ENCODE measurements around the gene PRRC2B.

DNA sequence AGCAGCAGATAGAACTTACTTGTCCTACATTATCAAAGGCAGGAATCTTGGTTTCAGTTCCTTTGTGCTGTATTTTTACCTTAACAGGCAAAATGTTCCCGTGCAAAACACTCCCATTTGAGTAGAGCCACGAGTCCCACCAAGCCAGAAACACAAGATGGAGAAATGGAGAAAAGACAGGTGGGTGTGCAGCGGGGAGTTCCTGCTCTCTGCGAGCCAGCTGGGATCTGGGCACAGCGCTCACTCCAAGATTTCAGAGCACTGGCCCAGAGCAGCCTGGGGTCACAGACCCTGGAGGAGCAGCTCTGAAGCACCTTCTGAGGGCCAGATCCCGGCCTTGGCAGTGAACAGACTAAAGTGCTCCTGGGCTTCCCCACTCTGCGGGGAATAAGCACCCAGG is 134.3 kb downstream of the PRRC2B start:
- TF ChIP-seq CREB1 (CRISPR knock-in tag; IDR thresholded peaks at IDR 0.05; ENCODE audit: low read depth): no peak
- TF ChIP-seq, protein P1, sequence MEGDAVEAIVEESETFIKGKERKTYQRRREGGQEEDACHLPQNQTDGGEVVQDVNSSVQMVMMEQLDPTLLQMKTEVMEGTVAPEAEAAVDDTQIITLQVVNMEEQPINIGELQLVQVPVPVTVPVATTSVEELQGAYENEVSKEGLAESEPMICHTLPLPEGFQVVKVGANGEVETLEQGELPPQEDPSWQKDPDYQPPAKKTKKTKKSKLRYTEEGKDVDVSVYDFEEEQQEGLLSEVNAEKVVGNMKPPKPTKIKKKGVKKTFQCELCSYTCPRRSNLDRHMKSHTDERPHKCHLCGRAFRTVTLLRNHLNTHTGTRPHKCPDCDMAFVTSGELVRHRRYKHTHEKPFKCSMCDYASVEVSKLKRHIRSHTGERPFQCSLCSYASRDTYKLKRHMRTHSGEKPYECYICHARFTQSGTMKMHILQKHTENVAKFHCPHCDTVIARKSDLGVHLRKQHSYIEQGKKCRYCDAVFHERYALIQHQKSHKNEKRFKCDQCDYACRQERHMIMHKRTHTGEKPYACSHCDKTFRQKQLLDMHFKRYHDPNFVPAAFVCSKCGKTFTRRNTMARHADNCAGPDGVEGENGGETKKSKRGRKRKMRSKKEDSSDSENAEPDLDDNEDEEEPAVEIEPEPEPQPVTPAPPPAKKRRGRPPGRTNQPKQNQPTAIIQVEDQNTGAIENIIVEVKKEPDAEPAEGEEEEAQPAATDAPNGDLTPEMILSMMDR (conservative IDR thresholded peaks at IDR 0.05; ENCODE audit: low read depth in 2 of 2): no peak
- no peak for TF ChIP-seq POLR2AphosphoS5 (IDR thresholded peaks at IDR 0.05; ENCODE audit: low read depth)
- no peak for TF ChIP-seq EZH2 (IDR thresholded peaks at IDR 0.05; ENCODE audit: low read depth, unreplicated experiment)
- TF ChIP-seq, protein P2, sequence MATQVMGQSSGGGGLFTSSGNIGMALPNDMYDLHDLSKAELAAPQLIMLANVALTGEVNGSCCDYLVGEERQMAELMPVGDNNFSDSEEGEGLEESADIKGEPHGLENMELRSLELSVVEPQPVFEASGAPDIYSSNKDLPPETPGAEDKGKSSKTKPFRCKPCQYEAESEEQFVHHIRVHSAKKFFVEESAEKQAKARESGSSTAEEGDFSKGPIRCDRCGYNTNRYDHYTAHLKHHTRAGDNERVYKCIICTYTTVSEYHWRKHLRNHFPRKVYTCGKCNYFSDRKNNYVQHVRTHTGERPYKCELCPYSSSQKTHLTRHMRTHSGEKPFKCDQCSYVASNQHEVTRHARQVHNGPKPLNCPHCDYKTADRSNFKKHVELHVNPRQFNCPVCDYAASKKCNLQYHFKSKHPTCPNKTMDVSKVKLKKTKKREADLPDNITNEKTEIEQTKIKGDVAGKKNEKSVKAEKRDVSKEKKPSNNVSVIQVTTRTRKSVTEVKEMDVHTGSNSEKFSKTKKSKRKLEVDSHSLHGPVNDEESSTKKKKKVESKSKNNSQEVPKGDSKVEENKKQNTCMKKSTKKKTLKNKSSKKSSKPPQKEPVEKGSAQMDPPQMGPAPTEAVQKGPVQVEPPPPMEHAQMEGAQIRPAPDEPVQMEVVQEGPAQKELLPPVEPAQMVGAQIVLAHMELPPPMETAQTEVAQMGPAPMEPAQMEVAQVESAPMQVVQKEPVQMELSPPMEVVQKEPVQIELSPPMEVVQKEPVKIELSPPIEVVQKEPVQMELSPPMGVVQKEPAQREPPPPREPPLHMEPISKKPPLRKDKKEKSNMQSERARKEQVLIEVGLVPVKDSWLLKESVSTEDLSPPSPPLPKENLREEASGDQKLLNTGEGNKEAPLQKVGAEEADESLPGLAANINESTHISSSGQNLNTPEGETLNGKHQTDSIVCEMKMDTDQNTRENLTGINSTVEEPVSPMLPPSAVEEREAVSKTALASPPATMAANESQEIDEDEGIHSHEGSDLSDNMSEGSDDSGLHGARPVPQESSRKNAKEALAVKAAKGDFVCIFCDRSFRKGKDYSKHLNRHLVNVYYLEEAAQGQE (IDR thresholded peaks at IDR 0.05; ENCODE audit: unreplicated experiment): no peak
- no peak for TF ChIP-seq ZNF114 (CRISPR knock-in tag; IDR thresholded peaks at IDR 0.05)
- TF ChIP-seq, protein P3, sequence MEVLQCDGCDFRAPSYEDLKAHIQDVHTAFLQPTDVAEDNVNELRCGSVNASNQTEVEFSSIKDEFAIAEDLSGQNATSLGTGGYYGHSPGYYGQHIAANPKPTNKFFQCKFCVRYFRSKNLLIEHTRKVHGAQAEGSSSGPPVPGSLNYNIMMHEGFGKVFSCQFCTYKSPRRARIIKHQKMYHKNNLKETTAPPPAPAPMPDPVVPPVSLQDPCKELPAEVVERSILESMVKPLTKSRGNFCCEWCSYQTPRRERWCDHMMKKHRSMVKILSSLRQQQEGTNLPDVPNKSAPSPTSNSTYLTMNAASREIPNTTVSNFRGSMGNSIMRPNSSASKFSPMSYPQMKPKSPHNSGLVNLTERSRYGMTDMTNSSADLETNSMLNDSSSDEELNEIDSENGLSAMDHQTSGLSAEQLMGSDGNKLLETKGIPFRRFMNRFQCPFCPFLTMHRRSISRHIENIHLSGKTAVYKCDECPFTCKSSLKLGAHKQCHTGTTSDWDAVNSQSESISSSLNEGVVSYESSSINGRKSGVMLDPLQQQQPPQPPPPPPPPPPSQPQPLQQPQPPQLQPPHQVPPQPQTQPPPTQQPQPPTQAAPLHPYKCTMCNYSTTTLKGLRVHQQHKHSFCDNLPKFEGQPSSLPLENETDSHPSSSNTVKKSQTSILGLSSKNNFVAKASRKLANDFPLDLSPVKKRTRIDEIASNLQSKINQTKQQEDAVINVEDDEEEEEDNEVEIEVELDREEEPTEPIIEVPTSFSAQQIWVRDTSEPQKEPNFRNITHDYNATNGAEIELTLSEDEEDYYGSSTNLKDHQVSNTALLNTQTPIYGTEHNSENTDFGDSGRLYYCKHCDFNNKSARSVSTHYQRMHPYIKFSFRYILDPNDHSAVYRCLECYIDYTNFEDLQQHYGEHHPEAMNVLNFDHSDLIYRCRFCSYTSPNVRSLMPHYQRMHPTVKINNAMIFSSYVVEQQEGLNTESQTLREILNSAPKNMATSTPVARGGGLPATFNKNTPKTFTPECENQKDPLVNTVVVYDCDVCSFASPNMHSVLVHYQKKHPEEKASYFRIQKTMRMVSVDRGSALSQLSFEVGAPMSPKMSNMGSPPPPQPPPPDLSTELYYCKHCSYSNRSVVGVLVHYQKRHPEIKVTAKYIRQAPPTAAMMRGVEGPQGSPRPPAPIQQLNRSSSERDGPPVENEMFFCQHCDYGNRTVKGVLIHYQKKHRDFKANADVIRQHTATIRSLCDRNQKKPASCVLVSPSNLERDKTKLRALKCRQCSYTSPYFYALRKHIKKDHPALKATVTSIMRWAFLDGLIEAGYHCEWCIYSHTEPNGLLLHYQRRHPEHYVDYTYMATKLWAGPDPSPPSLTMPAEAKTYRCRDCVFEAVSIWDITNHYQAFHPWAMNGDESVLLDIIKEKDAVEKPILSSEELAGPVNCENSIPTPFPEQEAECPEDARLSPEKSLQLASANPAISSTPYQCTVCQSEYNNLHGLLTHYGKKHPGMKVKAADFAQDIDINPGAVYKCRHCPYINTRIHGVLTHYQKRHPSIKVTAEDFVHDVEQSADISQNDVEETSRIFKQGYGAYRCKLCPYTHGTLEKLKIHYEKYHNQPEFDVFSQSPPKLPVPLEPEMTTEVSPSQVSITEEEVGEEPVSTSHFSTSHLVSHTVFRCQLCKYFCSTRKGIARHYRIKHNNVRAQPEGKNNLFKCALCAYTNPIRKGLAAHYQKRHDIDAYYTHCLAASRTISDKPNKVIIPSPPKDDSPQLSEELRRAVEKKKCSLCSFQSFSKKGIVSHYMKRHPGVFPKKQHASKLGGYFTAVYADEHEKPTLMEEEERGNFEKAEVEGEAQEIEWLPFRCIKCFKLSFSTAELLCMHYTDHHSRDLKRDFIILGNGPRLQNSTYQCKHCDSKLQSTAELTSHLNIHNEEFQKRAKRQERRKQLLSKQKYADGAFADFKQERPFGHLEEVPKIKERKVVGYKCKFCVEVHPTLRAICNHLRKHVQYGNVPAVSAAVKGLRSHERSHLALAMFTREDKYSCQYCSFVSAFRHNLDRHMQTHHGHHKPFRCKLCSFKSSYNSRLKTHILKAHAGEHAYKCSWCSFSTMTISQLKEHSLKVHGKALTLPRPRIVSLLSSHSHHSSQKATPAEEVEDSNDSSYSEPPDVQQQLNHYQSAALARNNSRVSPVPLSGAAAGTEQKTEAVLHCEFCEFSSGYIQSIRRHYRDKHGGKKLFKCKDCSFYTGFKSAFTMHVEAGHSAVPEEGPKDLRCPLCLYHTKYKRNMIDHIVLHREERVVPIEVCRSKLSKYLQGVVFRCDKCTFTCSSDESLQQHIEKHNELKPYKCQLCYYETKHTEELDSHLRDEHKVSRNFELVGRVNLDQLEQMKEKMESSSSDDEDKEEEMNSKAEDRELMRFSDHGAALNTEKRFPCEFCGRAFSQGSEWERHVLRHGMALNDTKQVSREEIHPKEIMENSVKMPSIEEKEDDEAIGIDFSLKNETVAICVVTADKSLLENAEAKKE (CRISPR knock-in tag; IDR thresholded peaks at IDR 0.05): no peak
- TF ChIP-seq, protein P4, sequence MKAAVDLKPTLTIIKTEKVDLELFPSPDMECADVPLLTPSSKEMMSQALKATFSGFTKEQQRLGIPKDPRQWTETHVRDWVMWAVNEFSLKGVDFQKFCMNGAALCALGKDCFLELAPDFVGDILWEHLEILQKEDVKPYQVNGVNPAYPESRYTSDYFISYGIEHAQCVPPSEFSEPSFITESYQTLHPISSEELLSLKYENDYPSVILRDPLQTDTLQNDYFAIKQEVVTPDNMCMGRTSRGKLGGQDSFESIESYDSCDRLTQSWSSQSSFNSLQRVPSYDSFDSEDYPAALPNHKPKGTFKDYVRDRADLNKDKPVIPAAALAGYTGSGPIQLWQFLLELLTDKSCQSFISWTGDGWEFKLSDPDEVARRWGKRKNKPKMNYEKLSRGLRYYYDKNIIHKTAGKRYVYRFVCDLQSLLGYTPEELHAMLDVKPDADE (IDR thresholded peaks at IDR 0.05): no peak
- TF ChIP-seq ZNF331 (CRISPR knock-in tag; IDR thresholded peaks at IDR 0.05; ENCODE audit: low read depth): no peak
- no peak for TF ChIP-seq STAT1 (IDR thresholded peaks at IDR 0.05; ENCODE audit: unreplicated experiment)
